WTC11 (cell line): ENCODE measurements around the gene ATG13. TPM values are rescaled to one million over a fixed set of nuclear protein-coding genes. Genes with fewer than 3 reads are reported as not detected.

ENCODE experiments used
- ATAC-seq: fragments of 200-7000 bp; cut with Tn5 transposase; 2 replicates; pipeline ENCODE4 v1.10.0; 2021; ENCODE audit warnings: mild to moderate bottlenecking, moderate library complexity
- CTCF ChIA-PET: fragments of 300-600 bp; sonication (Branson Sonifier 250); formaldehyde crosslinking; loops from one replicate; lab custom pipeline; 2021; ENCODE audit warnings: antibody characterized with exemption; lab: Charles Lee
- POLR2A ChIA-PET: fragments of 350-600 bp; sonication (Branson Sonifier 250); formaldehyde crosslinking; loops from one replicate; lab custom pipeline; 2021; ENCODE audit warnings: antibody characterized with exemption; lab: Charles Lee
- DNase-seq: peaks from one replicate; pipeline ENCODE4 v3.0.0; 2021; ENCODE audit warnings: low spot score
- H3K27ac Mint-ChIP-seq: 2 replicates; pipeline ENCODE4 v1.8.0; 2021; ENCODE audit warnings: mixed read lengths
- H3K27me3 Mint-ChIP-seq: 2 replicates; pipeline ENCODE4 v1.8.0; 2021; ENCODE audit warnings: low read depth, mild to moderate bottlenecking, moderate library complexity, mixed read lengths
- H3K36me3 Mint-ChIP-seq: 2 replicates; pipeline ENCODE4 v1.8.0; 2021; ENCODE audit warnings: mixed read lengths
- H3K4me1 Mint-ChIP-seq: 2 replicates; pipeline ENCODE4 v1.8.0; 2022; ENCODE audit warnings: mixed read lengths
- H3K4me3 Mint-ChIP-seq: 2 replicates; pipeline ENCODE4 v1.8.0; 2021; ENCODE audit warnings: mild to moderate bottlenecking, moderate library complexity, mixed read lengths
- H3K9me3 Mint-ChIP-seq: 2 replicates; pipeline ENCODE4 v1.8.0; 2021; ENCODE audit warnings: mixed read lengths
- ATF3 ChIP-seq: sonication (generic); formaldehyde crosslinking; conservative IDR thresholded peaks from 2 replicates; pipeline ENCODE4 v1.8.1; 2022; ENCODE audit warnings: mild to moderate bottlenecking, missing genetic modification reagents
- CBFB ChIP-seq: sonication (generic); formaldehyde crosslinking; IDR thresholded peaks from 2 replicates; pipeline ENCODE4 v1.8.1; 2022; ENCODE audit warnings: mild to moderate bottlenecking, low read depth, missing genetic modification reagents
- E2F1 ChIP-seq: sonication (generic); formaldehyde crosslinking; IDR thresholded peaks from 2 replicates; pipeline ENCODE4 v1.8.0; 2022; ENCODE audit warnings: mild to moderate bottlenecking, missing genetic modification reagents
- EMX1 ChIP-seq: fragments of 250-450 bp; sonication (Bioruptor Pico); IDR thresholded peaks from 2 replicates; pipeline ENCODE4 v1.8.0; 2021; ENCODE audit warnings: mild to moderate bottlenecking
- NR2C2 ChIP-seq: sonication (generic); formaldehyde crosslinking; IDR thresholded peaks from 2 replicates; pipeline ENCODE4 v1.8.0; 2022; ENCODE audit warnings: mild to moderate bottlenecking, missing genetic modification reagents
- SOX15 ChIP-seq: fragments of 250-450 bp; sonication (Bioruptor Pico); IDR thresholded peaks from 2 replicates; pipeline ENCODE4 v1.9.0; 2021; ENCODE audit warnings: mild to moderate bottlenecking
- TEAD1 ChIP-seq: sonication (generic); formaldehyde crosslinking; IDR thresholded peaks from 2 replicates; pipeline ENCODE4 v1.8.0; 2022; ENCODE audit warnings: mild to moderate bottlenecking, missing genetic modification reagents
- TEAD4 ChIP-seq: sonication (generic); formaldehyde crosslinking; IDR thresholded peaks from 2 replicates; pipeline ENCODE4 v1.8.0; 2022; ENCODE audit warnings: mild to moderate bottlenecking, missing genetic modification reagents
- USF1 ChIP-seq: sonication (generic); formaldehyde crosslinking; IDR thresholded peaks from 2 replicates; pipeline ENCODE4 v1.8.0; 2022; ENCODE audit warnings: mild to moderate bottlenecking, missing genetic modification reagents
- ZBTB21 ChIP-seq: sonication (generic); formaldehyde crosslinking; IDR thresholded peaks from 2 replicates; pipeline ENCODE4 v1.8.1; 2023; ENCODE audit warnings: mild to moderate bottlenecking, missing genetic modification reagents, borderline replicate concordance
- ZBTB43 ChIP-seq: sonication (generic); formaldehyde crosslinking; IDR thresholded peaks from 2 replicates; pipeline ENCODE4 v1.8.1; 2023; ENCODE audit warnings: mild to moderate bottlenecking, missing genetic modification reagents
- ZNF121 ChIP-seq: sonication (generic); formaldehyde crosslinking; IDR thresholded peaks from 2 replicates; pipeline ENCODE4 v1.8.0; 2023; ENCODE audit warnings: missing genetic modification reagents
- ZNF671 ChIP-seq: fragments of 250-450 bp; sonication (Bioruptor Pico); IDR thresholded peaks from 2 replicates; pipeline ENCODE4 v1.8.0; 2021; ENCODE audit warnings: mild to moderate bottlenecking
- total RNA-seq: library from RNA; stranded (reverse); gene quantifications from 3 replicates; pipeline ENCODE4 v1.2.3, GENCODE V29; 2021
- TF ChIP-seq, protein P1 (sequence below): sonication (generic); formaldehyde crosslinking; IDR thresholded peaks from 2 replicates; pipeline ENCODE4 v1.8.1; 2023; ENCODE audit warnings: mild to moderate bottlenecking, missing genetic modification reagents, borderline replicate concordance
- TF ChIP-seq, protein P2 (sequence below): fragments of 250-450 bp; sonication (Bioruptor Pico); IDR thresholded peaks from 2 replicates; pipeline ENCODE4 v2.1.2; 2022; ENCODE audit warnings: mild to moderate bottlenecking, moderate library complexity
- TF ChIP-seq, protein P3 (sequence below): sonication (generic); formaldehyde crosslinking; IDR thresholded peaks from 2 replicates; pipeline ENCODE4 v1.8.1; 2022; ENCODE audit warnings: missing genetic modification reagents, borderline replicate concordance
- TF ChIP-seq, protein P4 (sequence below): sonication (generic); formaldehyde crosslinking; conservative IDR thresholded peaks from 2 replicates; pipeline ENCODE4 v1.8.1; 2023; ENCODE audit warnings: mild to moderate bottlenecking, low read depth, missing genetic modification reagents, moderate library complexity

ATG13 gene
- total RNA-seq, 1 experiment from 2014 or later = 85.4 TPM

DNA sequence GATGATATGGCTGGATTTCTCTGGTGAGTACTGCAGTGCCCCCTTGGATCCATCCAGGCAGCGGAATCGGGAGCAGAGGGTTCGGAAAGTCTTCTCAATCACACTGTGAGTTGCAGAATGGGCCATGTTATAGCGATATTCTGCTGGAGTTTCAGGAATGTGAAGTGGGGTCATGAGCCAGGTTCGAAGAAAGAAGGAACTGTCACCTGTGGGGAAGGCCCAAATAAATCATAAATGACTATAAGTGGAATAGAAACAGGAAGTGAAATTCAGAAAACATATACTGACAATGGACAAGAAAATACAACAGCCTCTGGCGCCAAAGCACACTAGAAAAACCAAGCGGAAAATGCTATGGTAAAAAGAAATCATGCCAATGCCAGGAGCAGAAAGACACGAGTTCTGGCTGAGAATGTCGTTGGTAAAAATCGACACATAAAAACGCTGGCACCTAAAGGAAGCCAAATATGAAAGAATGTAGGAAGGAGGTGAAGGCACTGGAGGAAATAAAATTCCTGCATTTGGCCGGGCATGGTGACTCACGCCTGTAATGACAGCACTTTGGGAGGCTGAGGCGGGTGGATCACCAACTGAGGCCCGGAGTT lies 13.5 kb upstream of the ATG13 start:
- no peaks in the 10 kb centered on the region for H3K27me3 Mint-ChIP-seq
- no peaks in the 10 kb centered on the region for H3K36me3 Mint-ChIP-seq
- no peaks in the 10 kb centered on the region for H3K4me1 Mint-ChIP-seq
- no peak for DNase-seq
- H3K4me3 Mint-ChIP-seq = no peak overlapping the region
- ChIA-PET CTCF (no interaction called here), POLR2A (no interaction called here)
- no peaks in the 10 kb centered on the region for H3K9me3 Mint-ChIP-seq
- no peak for ATAC-seq
- TF ChIP-seq, protein P1, sequence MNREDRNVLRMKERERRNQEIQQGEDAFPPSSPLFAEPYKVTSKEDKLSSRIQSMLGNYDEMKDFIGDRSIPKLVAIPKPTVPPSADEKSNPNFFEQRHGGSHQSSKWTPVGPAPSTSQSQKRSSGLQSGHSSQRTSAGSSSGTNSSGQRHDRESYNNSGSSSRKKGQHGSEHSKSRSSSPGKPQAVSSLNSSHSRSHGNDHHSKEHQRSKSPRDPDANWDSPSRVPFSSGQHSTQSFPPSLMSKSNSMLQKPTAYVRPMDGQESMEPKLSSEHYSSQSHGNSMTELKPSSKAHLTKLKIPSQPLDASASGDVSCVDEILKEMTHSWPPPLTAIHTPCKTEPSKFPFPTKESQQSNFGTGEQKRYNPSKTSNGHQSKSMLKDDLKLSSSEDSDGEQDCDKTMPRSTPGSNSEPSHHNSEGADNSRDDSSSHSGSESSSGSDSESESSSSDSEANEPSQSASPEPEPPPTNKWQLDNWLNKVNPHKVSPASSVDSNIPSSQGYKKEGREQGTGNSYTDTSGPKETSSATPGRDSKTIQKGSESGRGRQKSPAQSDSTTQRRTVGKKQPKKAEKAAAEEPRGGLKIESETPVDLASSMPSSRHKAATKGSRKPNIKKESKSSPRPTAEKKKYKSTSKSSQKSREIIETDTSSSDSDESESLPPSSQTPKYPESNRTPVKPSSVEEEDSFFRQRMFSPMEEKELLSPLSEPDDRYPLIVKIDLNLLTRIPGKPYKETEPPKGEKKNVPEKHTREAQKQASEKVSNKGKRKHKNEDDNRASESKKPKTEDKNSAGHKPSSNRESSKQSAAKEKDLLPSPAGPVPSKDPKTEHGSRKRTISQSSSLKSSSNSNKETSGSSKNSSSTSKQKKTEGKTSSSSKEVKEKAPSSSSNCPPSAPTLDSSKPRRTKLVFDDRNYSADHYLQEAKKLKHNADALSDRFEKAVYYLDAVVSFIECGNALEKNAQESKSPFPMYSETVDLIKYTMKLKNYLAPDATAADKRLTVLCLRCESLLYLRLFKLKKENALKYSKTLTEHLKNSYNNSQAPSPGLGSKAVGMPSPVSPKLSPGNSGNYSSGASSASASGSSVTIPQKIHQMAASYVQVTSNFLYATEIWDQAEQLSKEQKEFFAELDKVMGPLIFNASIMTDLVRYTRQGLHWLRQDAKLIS (CRISPR knock-in tag) = no peak
- TF ChIP-seq ZBTB21 (no peak), TEAD4 (CRISPR knock-in tag) (no peak), SOX15 (CRISPR knock-in tag) (no peak), NR2C2 (CRISPR knock-in tag) (no peak), EMX1 (CRISPR knock-in tag) (no peak), ATF3 (no peak)
- TF ChIP-seq, protein P2, sequence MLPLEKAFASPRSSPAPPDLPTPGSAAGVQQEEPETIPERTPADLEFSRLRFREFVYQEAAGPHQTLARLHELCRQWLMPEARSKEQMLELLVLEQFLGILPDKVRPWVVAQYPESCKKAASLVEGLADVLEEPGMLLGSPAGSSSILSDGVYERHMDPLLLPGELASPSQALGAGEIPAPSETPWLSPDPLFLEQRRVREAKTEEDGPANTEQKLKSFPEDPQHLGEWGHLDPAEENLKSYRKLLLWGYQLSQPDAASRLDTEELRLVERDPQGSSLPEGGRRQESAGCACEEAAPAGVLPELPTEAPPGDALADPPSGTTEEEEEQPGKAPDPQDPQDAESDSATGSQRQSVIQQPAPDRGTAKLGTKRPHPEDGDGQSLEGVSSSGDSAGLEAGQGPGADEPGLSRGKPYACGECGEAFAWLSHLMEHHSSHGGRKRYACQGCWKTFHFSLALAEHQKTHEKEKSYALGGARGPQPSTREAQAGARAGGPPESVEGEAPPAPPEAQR (CRISPR knock-in tag) = no peak
- TF ChIP-seq, protein P3, sequence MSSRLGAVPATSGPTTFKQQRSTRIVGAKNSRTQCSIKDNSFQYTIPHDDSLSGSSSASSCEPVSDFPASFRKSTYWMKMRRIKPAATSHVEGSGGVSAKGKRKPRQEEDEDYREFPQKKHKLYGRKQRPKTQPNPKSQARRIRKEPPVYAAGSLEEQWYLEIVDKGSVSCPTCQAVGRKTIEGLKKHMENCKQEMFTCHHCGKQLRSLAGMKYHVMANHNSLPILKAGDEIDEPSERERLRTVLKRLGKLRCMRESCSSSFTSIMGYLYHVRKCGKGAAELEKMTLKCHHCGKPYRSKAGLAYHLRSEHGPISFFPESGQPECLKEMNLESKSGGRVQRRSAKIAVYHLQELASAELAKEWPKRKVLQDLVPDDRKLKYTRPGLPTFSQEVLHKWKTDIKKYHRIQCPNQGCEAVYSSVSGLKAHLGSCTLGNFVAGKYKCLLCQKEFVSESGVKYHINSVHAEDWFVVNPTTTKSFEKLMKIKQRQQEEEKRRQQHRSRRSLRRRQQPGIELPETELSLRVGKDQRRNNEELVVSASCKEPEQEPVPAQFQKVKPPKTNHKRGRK (CRISPR knock-in tag) = no peak
- 0 out of 2 replicates have a peak overlapping the region, but pooled peaks have one; percentile 39 for H3K27ac Mint-ChIP-seq

- TF ChIP-seq, protein P4, sequence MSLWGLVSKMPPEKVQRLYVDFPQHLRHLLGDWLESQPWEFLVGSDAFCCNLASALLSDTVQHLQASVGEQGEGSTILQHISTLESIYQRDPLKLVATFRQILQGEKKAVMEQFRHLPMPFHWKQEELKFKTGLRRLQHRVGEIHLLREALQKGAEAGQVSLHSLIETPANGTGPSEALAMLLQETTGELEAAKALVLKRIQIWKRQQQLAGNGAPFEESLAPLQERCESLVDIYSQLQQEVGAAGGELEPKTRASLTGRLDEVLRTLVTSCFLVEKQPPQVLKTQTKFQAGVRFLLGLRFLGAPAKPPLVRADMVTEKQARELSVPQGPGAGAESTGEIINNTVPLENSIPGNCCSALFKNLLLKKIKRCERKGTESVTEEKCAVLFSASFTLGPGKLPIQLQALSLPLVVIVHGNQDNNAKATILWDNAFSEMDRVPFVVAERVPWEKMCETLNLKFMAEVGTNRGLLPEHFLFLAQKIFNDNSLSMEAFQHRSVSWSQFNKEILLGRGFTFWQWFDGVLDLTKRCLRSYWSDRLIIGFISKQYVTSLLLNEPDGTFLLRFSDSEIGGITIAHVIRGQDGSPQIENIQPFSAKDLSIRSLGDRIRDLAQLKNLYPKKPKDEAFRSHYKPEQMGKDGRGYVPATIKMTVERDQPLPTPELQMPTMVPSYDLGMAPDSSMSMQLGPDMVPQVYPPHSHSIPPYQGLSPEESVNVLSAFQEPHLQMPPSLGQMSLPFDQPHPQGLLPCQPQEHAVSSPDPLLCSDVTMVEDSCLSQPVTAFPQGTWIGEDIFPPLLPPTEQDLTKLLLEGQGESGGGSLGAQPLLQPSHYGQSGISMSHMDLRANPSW (CRISPR knock-in tag) = no peak
- no peak for ATAC-seq
- no peaks in the 10 kb centered on the region for H3K9me3 Mint-ChIP-seq
- no peaks in the 10 kb centered on the region for H3K27me3 Mint-ChIP-seq
- H3K4me3 Mint-ChIP-seq = no peak overlapping the region
- no peaks in the 10 kb centered on the region for H3K36me3 Mint-ChIP-seq
- H3K4me1 Mint-ChIP-seq = no peaks in the 10 kb centered on the region
- DNase-seq = no peak
- CTCF ChIA-PET = no interaction called here
- H3K27ac Mint-ChIP-seq = no peak overlapping the region
- POLR2A ChIA-PET = no interaction called here
Measured at GRCh38 chr11:46604796-46605195, 12.6 kb upstream of the ATG13 start.

DNA sequence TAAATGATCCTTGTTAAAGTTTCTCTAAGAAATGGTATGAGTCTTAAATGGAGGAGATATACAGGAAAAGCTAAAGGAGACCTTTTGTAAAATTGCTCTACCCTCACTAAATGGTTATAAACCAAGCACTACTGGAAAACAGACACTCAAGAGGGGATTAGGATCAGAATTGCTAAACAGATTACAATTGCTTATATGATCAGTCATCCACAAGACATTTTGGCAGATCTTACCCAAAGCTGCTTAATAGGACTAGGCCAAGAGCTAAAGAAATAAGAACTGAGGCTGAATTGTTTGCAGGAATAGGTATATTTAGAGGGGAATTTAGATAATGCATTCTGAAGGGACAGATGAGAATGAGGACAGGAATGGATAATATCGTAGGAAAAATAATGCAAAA lies 9.8 kb upstream of the ATG13 start:
- Mint-ChIP-seq H3K27me3 (no peaks in the 10 kb centered on the region), H3K4me3 (no peak overlapping the region), H3K27ac (0 out of 2 replicates have a peak overlapping the region, but pooled peaks have one; percentile 10), H3K9me3 (no peaks in the 10 kb centered on the region), H3K36me3 (no peaks in the 10 kb centered on the region), H3K4me1 (no peaks in the 10 kb centered on the region)
- ChIA-PET POLR2A (interaction anchor here (0.7 kb wide), 1 partner anchor 158 kb away, joined by 4 read pairs; no protein-coding TSS in a partner anchor), CTCF (interaction anchor here (0.7 kb wide), 1 partner anchor 118 kb away, joined by 3 read pairs; no protein-coding TSS in a partner anchor)
- ATAC-seq (no peak), DNase-seq (no peak)
- TF ChIP-seq ZNF671 (CRISPR knock-in tag) = no peak
- TF ChIP-seq TEAD1 (CRISPR knock-in tag) = no peak
- TF ChIP-seq E2F1 (CRISPR knock-in tag) = no peak
- TF ChIP-seq ZNF121 = no peak
- TF ChIP-seq USF1 (CRISPR knock-in tag) = no peak
- no peak for TF ChIP-seq CBFB (CRISPR knock-in tag)
- no peak for TF ChIP-seq ZBTB43 (CRISPR knock-in tag)
